ENCODE data around the gene UNC79.

UNC79 gene

DNA sequence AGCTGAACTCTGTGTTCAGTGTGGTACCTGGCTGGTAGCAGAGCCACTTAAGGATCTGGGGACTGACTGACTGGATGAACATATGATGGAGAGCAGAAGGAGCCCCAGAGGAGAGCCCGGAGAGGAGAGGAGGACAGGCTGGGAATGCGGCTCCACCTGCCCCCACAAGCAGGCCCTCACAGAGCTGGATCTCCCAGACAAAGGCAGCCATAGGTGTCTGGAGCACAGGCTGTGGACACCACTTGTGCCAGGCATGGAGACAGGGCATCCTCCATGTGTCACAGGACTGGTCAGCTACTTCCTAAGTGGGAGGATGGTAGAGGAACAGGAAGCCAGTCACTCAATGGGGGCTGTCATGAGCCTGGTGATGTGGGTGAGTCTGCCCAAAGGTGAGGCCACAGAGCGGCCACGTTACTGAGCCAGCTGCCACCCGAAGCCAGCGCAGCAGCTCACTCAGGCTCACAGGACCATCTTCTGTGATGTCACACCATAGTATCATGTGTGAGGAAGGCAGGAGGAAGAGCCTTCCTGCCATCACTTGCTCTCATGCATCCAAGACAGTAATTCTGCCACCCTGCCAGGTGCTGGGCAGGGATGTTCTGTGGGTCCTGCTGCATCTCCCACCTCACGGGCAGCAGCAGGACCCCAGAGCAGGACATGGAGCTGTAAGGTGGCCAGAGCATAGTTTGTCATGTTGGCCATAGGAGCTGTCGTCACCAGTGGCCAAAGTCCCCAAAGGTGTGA is 285.4 kb downstream of the UNC79 start:
- DNase-seq (ENCODE audit: low read depth, low spot score): no peak
- H3K4me3 ChIP-seq (ENCODE audit: low read length): no peak overlapping the region

DNA sequence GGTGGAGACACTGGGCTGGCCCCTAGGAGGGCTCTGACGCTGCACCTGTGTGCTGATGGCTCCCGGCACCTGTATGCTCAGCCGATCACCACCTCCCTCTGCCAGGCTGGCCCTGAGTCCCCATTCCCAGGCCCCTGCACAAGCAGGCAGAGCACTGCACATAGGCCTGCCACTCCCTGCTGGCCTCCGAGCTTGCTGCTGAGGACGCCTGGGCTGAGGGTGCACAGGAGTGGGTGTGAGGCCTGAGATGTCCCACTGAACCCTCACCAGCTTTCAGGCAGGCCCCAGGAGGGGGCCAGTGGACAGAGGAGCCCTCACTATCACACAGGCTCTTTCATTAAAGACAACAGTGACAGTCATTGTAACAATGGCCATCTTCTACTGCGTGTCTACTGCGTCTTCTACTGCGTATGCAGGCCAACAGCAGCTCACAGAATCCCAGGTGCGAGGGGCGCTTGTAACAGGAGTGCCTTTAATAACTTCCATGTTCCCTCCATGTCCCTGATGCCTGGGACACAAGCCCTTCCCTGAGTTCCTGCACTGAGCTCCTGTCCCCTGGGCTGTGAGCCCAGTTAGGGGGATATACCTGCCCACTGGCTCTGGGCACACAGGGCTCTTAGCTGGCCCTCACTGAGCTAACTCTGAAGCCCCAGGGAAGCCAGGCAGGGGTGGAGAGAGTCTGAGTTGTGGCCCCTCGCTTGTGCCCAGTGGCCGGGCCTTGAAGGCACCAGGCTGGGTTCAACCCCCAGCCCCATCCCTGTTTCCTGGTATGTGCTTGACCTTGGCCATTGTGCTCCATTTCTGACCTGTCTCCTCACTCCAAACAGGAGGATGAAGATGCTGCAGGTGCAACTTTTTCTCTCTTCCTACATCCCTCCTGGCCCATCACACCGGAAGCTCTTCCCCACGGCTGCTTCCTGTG is 286.3 kb downstream of the UNC79 start:
- H3K4me3 ChIP-seq (ENCODE audit: low read length): no peak overlapping the region
- DNase-seq (ENCODE audit: low read depth, low spot score): no peak

DNA sequence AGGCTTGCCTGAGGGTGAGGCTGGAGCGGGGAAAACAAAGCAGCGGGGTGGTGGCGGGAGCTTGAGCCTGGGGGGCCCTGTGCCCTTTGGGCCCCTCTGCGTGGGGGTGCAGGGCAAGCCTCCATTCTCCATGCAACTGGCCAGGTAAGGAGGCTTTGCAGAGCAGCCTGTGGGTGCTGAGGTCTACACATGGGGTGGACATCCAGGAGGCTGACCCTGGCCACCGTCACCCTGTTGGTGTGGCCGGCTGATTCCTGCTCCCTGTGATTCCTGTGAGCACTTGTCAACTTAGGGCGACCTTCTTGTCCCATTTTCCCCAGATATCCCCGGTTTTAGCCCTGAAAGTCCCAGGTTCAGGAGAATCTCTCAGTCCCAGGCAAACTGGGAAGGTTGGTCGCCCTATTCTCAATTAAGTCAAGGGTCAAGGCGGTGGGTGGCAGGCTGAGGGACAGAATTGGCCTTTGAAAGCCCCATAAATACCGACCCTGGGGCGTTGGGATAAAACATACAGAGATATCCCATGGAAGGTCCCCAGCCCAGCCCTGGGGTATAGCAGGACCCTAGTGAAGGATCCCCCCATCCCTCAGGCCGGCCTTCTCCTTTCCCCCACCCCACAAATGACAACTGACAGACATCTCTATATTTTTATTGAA is 287.1 kb downstream of the UNC79 start:
- no peak for DNase-seq (ENCODE audit: low read depth, low spot score)
- no peak overlapping the region for H3K4me3 ChIP-seq (ENCODE audit: low read length)

DNA sequence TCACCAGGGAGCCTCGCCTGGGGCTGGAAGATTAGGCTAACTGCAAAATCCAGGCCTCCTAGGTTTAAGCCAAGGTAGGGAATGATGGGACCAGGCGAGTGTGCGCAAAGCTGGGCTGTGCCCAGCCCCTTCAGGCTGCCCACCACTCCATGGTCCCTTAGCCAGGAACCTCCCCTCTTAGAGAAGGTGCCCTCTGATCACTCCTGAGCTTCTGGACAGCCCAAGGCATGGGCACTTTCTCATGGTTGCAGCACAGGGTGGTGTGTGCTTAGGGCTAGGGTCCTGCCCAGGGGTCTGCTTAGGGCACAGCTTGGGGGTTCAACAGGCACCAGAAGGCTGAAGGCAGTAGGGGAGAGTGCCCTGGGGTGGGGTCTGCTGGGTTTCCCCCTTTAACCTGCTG is 288.5 kb downstream of the UNC79 start:
- no peak overlapping the region for H3K4me3 ChIP-seq (ENCODE audit: low read length)
- no peak for DNase-seq (ENCODE audit: low read depth, low spot score)

GRCh38 chr14:93720076-93720815 is 289.5 kb downstream of the UNC79 start:
- H3K4me3 ChIP-seq (ENCODE audit: low read length): no peak overlapping the region

GRCh38 chr14:93720981-93721483 is 290.3 kb downstream of the UNC79 start:
- no peak for DNase-seq (ENCODE audit: low read depth, low spot score)
- H3K4me3 ChIP-seq (ENCODE audit: low read length): no peak overlapping the region

More at GRCh38 chr14:93720076-93720815, 289.5 kb downstream of the UNC79 start:
- no peak for DNase-seq (ENCODE audit: low read depth, low spot score)

DNA sequence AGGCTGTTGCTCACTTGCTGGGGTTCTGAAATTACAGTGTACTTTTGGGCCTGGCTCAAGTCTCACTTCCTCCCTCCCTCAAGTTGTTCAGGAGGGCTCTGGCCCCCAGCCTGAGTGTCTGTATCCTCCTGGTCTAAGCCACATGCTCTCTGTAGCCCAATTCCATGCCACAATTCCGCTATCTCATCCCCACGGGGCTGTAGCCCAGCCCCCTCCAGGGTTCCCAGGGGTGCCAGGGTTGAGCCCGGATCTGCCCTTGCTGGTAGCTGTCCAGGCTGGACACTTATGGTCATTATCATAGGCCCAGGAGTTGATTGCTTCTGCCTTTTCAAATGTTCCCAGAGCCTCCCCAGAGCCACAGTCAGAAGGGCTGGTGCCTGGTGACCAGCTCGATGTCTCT is 292.3 kb downstream of the UNC79 start:
- no peak overlapping the region for H3K4me3 ChIP-seq (ENCODE audit: low read length)
- no peak for DNase-seq (ENCODE audit: low read depth, low spot score)

DNA sequence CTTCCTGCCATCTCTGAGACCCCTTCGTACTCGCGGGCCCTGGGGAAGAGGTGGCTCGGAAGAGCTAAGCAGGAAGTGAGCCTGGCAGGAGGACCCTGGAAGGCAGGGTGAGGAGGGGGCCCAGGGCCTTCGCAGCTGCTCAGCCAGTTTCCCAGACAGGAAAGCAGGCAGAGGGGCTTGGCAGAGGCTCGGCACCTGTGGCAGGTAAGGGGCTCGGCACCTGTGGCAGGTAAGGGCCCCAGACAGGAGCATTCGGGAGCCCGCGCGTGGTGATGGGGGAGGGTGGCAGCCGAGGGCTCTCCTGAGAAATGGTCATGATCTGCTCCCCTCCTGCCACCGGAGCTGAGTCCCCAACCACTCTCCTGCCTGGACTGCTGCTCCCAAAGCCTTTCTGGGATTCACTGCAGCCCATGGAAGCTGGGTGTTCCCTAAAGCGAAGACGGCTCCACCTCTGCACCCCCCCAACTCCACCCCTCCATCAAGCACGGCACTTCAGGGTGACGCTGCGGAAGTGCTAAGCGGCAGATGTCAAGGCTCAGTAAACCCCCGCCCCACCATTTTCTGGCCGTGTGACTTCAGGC is 294.4 kb downstream of the UNC79 start:
- no peak overlapping the region for H3K4me3 ChIP-seq (ENCODE audit: low read length)
- DNase-seq (ENCODE audit: low read depth, low spot score): no peak

DNA sequence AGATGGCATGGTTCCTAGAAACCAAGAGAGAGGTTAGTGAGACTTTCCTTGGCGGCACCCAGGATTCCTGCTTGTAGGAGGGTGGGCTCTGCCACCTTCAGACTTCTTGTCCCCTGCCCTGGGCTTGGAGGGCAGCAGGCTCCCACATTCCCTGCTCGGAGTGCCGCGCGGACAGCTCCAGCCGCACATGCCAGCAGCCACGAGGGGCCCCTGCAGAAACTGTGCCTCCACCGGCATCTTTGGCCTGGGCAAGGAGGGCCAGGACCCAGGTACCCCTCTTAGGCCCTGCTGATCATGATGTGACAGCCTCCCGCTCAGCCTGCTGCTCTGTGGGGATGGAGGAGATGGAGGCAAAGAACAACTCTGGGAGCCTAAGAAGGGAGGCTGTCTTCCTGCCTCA is 295.3 kb downstream of the UNC79 start:
- DNase-seq (ENCODE audit: low read depth, low spot score): no peak
- no peak overlapping the region for H3K4me3 ChIP-seq (ENCODE audit: low read length)

- DNase-seq (ENCODE audit: low read depth, low spot score): no peak
- no peak overlapping the region for H3K4me3 ChIP-seq (ENCODE audit: low read length)
Observed at GRCh38 chr14:93727039-93727740, 296.5 kb downstream of the UNC79 start.

DNA sequence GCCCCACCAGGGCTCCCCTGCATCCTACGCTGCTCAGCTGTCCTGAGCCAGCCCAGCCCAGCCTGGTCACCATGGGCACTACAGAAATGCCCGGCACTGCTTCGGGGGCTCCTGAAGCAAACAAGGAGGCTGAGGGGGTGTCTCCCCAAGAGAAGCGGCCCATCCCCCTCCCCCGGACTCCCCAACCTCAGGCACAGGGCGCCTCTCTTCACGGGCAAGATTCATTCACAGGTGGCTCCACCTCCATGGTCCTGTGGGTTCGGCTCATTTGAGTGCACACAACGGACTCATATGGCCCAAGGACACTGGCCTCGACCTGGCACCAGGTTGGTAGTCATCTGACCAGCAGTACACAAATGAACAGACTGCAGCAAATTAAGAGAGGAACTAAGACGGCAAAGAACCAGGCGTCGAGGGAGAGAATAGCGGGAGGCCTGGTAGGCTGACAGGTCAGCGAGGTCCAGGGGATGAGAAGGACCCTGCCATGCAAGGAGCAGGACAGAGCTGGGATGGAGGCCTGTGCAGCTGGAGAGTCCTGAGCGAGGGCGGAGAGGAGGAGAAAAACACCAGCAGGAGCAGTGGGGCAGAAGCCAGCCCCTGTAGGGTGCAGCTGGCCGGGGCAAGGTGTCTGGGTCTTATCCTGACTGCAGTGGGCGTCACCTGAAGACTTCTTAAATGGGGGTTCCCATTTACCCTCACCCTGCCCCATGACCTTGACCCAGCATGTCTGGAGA is 297.3 kb downstream of the UNC79 start:
- H3K4me3 ChIP-seq (ENCODE audit: low read length): no peak overlapping the region

GRCh38 chr14:93728651-93729016 is 297.9 kb downstream of the UNC79 start:
- no peak overlapping the region for H3K4me3 ChIP-seq (ENCODE audit: low read length)
- no peak for DNase-seq (ENCODE audit: low read depth, low spot score)

More for the DNA sequence above, 297.3 kb downstream of the UNC79 start:
- DNase-seq (ENCODE audit: low read depth, low spot score): no peak

- DNase-seq (ENCODE audit: low read depth, low spot score): no peak
- H3K4me3 ChIP-seq (ENCODE audit: low read length): no peak overlapping the region
Observed at GRCh38 chr14:93729993-93730392, 299.3 kb downstream of the UNC79 start.

DNA sequence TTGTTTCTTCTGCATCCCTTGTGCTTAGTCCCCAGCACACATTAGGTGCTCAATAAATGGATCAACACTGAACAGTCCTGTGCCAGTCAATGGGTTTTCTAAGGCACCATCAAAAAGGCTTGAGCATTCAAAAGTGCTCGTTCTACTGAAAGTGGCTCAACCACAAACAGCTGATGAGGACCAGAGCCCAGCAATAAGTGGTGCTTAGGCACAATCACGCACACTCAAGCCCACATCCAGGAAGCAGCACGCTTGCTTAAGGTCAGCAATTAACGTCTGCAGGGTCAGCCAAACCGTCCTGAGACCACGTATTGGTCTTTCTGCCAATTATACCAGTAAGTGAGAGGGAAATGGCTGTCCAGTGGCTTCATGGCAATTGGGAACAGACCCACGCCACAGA is 301.0 kb downstream of the UNC79 start:
- no peak for DNase-seq (ENCODE audit: low read depth, low spot score)
- H3K4me3 ChIP-seq (ENCODE audit: low read length): no peak overlapping the region

GRCh38 chr14:93732524-93732923 is 301.8 kb downstream of the UNC79 start:
- no peak for DNase-seq (ENCODE audit: low read depth, low spot score)
- no peak overlapping the region for H3K4me3 ChIP-seq (ENCODE audit: low read length)

DNA sequence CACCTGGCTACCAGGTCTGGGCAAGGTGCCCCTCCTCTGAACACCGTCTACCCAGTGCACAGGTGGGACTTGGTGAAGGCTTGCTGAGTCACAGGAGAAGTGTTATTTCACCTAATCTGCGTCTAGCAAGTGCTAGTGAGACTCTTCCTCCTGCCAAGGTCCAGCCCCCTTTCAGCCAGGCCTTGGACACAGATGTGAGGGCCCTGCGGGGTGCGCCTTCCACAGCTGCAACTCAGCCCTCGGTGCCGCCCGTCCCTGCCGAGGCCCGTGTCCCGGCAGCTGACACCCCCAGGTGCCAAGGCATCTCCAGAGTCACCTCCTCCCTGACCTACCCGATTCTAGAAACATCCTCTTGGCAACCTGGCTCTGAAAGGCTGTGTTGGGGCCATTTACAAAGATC is 302.5 kb downstream of the UNC79 start:
- no peak overlapping the region for H3K4me3 ChIP-seq (ENCODE audit: low read length)
- no peak for DNase-seq (ENCODE audit: low read depth, low spot score)

- H3K4me3 ChIP-seq (ENCODE audit: low read length): no peak overlapping the region
- DNase-seq (ENCODE audit: low read depth, low spot score): no peak
Observed at GRCh38 chr14:93733631-93734030, 302.9 kb downstream of the UNC79 start.
